Astrocyte (in vitro differentiated cells and primary cell): ENCODE measurements around the gene SCAMP3.

Source experiments
- EZH2 ChIP-seq: IDR thresholded peaks from 2 replicates; pipeline ENCODE4 v1.6.1; 2012; ENCODE audit warnings: mild to moderate bottlenecking, low read length, inconsistent platforms; ENCODE audit not compliant: insufficient read depth
- TF ChIP-seq, protein P1 (sequence below): IDR thresholded peaks from 2 replicates; pipeline ENCODE4 v1.5.1; 2011; ENCODE audit warnings: low read depth, mild to moderate bottlenecking, inconsistent platforms, low read length, moderate library complexity; ENCODE audit not compliant: insufficient read depth

DNA sequence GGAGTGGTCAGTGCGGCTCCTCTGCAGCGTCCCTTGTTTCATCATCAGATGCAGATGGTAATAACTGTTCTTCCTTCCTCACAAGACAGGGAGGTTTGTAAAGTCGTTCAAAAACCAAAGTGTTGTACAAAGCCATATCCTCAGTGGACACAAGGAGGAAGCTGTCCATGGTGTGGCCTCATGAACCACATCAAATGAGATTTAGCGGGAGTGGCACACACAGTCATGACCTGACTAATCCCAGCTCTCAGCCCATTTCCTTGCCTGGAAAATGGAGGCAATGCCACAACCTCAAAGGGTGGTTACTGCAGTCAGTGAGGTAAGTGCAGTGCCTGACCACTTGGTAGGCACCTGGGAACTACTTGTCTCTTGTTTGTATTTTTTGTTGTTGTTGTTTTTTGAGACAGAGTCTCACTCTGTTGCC is 20.3 kb downstream of the SCAMP3 start:
- TF ChIP-seq, protein P1, sequence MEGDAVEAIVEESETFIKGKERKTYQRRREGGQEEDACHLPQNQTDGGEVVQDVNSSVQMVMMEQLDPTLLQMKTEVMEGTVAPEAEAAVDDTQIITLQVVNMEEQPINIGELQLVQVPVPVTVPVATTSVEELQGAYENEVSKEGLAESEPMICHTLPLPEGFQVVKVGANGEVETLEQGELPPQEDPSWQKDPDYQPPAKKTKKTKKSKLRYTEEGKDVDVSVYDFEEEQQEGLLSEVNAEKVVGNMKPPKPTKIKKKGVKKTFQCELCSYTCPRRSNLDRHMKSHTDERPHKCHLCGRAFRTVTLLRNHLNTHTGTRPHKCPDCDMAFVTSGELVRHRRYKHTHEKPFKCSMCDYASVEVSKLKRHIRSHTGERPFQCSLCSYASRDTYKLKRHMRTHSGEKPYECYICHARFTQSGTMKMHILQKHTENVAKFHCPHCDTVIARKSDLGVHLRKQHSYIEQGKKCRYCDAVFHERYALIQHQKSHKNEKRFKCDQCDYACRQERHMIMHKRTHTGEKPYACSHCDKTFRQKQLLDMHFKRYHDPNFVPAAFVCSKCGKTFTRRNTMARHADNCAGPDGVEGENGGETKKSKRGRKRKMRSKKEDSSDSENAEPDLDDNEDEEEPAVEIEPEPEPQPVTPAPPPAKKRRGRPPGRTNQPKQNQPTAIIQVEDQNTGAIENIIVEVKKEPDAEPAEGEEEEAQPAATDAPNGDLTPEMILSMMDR: no peak
- TF ChIP-seq EZH2: no peak
